NK-92 (cell line): ENCODE results near the gene HHEX.

Experiments
- DNase-seq: peaks from one replicate; lab custom pipeline; 2025; ENCODE audit not compliant: unreplicated experiment; lab: John Stamatoyannopoulos, UW

Gene HHEX

DNA sequence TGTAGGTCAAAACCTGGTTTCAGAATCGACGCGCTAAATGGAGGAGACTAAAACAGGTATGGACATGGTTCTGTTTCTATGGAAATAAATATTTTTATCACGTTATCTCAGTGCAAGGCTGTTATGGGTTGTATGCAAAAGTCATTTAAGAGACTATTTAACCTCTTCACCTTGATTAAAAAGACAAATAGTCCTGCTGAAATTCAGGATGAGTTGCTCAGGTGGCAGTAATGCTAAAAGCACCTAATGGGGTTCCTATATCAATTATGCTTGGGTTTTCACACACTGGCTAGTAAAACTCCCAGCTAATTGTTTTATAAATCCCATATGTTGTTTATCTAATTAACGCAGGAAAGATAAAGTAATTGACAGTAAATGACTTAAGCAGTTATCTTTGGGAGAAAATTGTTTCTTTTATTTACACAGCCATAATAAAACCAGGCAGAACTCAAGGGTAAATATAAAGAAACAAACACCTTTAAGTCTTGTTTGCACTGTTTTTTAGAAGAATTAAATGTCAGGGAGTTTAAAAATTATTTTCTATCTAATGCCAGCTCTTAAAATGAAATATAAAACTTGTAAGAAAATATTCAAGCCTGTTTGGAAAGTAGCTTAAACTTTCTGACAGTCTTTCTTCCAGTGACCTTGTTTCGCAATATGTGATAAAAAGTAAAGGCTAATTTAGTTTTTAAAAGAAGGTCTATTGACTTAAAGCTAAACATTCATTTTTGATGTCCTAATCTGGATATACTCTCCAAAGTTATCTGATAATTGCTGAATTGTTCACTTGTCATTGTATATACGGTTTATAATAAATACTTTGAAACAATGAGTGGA lies 3.2 kb downstream of the HHEX start:
- no peak for DNase-seq

GRCh38 chr10:92693534-92693893 lies 3.8 kb downstream of the HHEX start:
- DNase-seq, result no peak

DNA sequence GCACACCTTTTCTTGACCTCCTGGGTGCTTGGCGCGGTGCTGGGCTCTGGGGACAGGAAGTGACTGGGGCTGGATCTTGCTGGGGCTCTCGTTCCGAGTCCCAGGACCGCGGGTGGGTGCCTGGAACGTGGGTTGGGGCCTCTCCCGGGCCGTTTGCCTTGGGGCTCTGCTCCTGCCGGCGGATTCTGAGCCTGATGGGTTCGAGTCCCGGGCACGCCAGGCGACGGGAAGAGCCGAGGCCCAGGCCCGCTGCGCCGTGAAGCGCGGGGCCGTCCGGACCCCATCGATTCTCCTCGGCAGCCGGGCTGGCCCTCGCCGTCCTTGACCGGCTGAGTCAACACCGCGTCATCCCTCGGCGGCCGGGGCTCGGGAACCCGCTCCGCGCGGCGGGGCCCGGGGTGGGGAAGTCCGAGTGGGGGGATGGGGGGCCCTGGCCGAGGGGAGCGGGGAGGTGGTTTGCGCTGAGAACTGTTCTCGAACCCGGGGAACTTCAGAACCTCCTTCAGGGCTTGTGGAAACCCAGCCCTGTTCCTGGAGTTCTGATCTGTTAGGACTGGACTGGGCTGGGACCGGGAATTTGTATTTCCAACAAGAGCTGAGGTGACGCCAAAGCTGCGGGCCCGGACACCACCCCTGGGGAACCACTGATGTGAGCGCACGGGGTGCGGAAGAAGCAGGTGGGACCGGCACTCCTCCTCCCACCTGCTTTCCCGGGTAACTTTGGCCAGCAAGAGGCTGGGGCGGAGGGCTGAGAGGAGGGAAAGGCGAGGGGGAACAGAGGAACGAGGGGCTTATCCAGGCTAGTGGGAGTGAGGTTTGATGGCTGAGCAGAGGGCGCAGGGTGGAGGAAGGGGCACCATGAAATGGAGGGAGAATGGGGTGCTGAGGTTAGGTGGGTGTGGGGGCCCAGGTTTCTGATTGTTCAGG lies 6.2 kb downstream of the HHEX start:
- no peak for DNase-seq

- no peak for DNase-seq
These were observed 7.0 kb downstream of the HHEX start for GRCh38 chr10:92696606-92697383.

- no peak for DNase-seq
These were observed 8.1 kb downstream of the HHEX start for GRCh38 chr10:92697663-92698511.

DNA sequence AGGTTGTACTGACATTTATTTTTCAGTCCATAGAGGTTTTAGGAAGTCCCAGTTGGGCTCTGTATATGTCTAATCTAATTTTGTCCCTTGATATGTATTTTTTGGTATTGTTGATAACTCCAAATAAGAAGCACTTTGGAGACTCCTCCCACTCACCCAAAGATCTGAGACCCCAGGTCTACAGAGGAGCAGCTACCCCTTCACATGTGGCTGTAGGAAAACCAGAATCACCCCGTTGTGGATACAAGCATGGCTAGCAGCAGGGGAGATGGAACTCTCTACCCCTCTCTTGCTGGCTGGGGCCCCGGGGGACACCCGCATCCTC lies 9.4 kb downstream of the HHEX start:
- DNase-seq, result no peak

DNA sequence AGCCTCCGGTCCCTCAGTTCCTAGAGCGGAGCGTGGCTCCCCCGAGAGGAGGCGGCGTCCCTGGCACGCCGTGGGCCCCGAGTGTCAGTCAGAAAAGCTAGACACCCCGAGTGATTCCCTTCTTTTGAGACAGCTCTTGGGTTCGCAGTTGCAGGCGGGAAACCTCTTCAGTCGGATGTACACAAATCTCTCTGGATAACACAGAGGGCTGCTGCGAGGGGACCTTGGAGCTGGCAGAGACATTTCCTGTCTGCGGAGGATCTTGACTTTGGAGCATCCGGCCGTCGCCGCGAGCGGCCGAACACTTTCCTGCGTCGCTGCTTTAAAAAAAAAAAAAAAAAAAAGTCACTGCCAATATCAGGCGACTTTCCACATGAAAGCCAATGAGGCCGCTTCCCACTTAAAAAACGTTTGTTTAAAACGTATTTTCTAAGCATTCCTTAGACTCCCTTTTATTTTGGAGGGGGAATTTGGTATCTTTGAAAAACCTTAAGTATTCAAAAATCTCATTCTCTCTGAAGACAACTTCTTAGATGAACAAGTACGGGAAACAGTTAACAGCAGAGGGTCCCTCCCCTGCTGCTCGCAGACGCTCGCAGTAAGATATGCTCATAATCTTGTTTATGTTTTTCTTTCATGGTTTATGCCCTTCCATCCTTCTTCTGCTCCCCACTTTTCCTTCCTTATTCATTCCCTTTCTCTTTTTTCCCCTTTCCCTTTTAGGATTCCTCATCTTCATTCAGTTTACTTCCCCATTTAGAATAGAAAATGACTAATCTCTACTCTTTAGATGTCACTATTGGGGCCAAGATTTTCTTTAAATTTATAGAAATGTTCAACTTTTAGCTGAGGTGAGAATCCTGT lies 10.0 kb downstream of the HHEX start:
- DNase-seq, result no peak

DNA sequence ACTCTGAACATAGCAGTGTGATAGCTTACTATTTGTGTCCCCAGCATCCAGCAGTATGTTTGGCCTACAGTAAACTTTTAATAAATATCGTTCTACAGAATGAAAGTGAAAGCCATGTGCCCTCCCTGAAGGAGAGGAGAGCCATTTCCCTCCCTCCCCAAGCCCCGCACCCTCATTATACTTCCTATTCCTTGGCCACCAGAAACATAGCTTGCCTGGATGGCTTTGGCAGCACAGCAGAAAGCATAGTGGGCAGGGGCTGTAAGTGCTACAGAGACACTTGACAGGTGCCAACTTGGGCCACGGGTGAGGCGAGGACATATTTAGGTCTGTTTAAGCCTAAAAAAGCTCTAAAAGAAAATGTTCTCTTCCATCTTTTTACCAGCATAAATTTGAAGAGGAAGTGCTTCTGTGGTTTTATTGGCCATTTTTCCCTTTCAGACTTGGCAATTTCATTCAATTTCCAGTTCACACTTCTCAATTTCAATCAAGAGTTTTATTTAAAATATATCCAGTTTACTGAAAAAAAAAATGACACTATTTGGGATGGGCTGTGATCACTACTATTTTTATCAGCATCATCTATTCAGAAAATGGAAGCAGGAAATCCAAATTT lies 12.7 kb downstream of the HHEX start:
- DNase-seq, result no peak

DNA sequence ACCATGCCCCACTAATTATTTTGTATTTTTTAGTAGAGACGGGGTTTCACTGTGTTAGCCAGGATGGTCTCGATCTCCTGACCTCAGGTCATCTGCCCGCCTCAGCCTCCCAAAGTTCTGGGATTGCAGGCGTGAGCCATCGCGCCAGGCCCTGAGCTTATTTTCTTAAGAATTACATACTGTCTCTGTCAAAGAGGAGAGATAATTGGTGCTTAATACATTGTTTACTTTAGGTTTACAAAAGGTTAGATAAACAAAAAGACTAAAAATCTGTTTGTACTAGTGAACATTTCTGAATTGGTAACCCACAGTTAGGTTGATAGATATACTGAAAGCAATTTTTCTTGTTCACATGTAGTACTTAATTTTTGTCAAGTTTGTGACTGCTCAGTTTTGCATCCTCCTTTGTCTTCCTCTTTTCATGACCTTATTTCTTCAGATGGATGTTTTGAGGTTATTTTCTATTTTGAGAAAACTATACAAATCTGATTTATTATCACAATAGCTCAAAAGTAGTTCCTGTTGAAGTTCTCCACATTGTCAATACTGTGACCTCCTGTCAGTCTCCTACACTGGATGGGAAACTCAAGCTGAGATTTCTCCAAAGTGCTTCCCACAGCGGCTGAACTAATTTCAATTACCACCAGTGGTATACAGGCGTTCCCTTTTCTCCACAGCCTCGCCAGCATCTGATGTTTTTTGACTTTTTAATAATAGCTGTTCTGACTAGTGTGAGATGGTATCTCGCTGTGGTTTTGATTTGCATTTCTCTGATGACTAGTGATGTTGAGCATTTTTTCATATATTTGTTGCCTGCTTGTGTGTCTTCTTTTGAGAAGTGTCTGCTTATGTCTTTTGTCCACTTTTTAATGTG lies 22.5 kb downstream of the HHEX start:
- no peak for DNase-seq

GRCh38 chr10:92714152-92714845 lies 24.5 kb downstream of the HHEX start:
- no peak for DNase-seq

DNA sequence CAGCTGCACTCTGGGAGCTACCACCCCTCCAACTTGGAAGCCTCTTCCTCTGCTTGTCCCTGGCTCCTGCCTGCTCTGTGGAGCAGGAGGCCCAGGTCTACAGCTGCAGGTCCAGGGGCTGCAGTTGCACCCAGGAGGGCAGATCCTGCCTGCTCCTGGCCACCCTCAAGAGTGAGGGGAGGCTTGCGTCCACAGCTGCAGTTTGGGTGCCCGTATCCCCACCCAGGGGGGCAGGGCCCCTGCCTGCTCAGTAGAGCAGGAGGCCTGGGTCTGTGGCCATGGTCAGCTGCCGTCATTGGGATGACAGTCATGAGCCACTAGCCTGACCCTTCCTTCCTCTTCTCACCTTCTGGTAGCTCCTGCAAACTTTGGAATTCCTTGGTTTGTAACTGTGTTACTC lies 25.1 kb downstream of the HHEX start:
- DNase-seq, result no peak

- DNase-seq, result no peak
These were observed 30.5 kb downstream of the HHEX start for GRCh38 chr10:92719991-92720830.

- no peak for DNase-seq
These were observed 31.0 kb downstream of the HHEX start for GRCh38 chr10:92720831-92721165.

DNA sequence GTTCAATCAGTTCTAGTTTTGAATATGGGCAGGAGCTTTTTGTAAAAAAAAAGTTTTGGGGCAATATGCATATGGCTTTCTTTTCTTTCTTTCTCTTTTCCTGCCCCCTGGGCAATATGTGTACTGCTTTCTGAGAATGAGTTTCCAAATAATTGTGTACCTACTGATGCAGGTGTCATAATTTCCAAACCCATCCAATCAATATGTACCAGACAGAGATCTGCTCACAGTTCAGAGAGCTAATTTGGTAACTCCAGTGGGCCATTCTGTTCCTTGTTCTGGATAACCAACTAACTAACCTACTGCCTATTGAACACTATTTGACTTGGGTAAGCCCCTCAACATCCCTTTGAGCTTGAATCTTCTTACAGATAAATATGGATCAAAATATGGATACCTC lies 32.6 kb downstream of the HHEX start:
- DNase-seq, result no peak

GRCh38 chr10:92727141-92727540 lies 37.4 kb downstream of the HHEX start:
- no peak for DNase-seq

DNA sequence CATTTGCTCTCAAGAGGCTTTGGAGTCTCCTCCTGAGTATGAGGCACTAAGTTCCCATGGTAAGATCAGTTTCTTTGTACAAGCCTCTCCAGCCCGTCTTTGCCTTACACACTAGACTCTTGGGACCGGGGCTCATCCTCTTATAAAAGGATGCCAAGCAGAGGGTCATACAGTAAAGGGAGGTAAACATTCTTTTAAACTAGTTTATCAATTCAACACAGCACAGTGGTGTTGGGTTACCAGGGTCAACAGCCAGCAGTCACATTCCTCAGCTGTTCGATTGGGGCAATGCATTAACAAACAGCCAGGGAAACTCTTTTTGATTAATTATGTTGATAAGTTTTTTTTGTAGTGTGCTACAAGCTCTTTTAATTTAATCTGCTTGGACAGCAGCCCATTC lies 37.8 kb downstream of the HHEX start:
- DNase-seq, result no peak

- no peak for DNase-seq
These were observed 40.1 kb downstream of the HHEX start for GRCh38 chr10:92729886-92730285.
